ENCODE results near the gene PPP4R1.

PPP4R1 gene, protein sequence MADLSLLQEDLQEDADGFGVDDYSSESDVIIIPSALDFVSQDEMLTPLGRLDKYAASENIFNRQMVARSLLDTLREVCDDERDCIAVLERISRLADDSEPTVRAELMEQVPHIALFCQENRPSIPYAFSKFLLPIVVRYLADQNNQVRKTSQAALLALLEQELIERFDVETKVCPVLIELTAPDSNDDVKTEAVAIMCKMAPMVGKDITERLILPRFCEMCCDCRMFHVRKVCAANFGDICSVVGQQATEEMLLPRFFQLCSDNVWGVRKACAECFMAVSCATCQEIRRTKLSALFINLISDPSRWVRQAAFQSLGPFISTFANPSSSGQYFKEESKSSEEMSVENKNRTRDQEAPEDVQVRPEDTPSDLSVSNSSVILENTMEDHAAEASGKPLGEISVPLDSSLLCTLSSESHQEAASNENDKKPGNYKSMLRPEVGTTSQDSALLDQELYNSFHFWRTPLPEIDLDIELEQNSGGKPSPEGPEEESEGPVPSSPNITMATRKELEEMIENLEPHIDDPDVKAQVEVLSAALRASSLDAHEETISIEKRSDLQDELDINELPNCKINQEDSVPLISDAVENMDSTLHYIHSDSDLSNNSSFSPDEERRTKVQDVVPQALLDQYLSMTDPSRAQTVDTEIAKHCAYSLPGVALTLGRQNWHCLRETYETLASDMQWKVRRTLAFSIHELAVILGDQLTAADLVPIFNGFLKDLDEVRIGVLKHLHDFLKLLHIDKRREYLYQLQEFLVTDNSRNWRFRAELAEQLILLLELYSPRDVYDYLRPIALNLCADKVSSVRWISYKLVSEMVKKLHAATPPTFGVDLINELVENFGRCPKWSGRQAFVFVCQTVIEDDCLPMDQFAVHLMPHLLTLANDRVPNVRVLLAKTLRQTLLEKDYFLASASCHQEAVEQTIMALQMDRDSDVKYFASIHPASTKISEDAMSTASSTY

DNA sequence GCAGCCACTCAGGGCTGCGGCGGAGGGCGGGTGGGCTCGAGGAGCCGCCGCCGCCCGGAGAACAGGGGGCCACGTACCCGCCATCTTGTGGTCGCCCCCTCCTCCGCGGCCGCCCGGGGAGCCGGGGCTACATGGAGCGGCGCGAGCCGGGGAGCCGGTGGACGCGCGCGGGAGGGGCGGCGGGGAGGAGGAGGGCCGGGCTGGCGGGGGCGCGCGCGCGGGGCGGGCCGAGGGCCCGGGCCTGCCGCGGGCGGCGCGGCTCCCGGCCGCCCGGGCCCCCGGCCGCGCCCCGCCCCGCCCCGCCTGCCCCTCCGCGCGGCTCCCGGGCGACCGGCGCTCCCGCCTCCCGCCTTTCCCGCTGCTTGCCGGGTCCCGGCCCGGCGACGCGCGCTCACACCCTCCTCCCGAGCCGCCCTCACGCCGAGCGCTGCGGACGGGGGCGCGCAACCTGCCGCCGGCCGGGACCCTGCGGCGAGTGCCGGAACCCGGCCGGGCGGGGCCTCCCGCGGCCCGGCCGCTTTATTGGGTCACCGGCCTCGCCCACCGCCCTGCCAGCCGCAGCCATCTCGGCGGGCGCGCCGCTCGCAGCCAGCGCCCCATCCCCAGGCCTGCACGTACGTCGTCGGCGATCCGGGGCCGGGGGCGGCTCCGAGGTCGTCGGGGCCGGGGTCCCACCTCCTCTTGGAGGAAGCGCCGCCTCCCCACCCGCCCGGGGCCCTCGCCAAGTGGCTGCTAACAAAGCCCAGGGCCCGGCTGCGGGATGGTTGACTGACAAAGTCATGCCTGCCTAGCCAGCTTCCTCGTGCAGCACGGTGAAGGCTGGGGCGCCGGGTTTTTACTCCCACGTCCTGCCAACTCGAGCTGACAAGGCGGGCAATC is at the start of gene PPP4R1:
Gene PPP4R1 (minus strand): TSS at position 159 of the 879 bp plus-strand sequence. CDS start 75 bp downstream, at position 84.
- Mint-ChIP-seq H3K27ac (peak within 1 kb of the TSS; percentile 96), H3K4me3 (peak within 1 kb of the TSS; percentile 89 to 94), H3K4me1 (peaks cover 16 to 40% of the 10 kb centered on the region in 2 donors), H3K27me3 (no peaks in the 10 kb centered on the region), H3K36me3 (peaks cover 14 to 15% of the 10 kb centered on the region in 2 donors), H3K9me3 (no peaks in the 10 kb centered on the region)
- DNase-seq, result peak; percentile 61
- ATAC-seq (replicated peaks), result peak; percentile 71 to 81

- no peaks in the 10 kb centered on the region for H3K36me3 Mint-ChIP-seq
- H3K4me3 Mint-ChIP-seq, result no peak overlapping the region
- H3K27me3 Mint-ChIP-seq, result peaks cover 0 to 12% of the 10 kb centered on the region in 2 donors
- no peak for DNase-seq
- H3K27ac Mint-ChIP-seq, result no peak overlapping the region
- peak in 1 of 2 donors; percentile 50 for ATAC-seq (replicated peaks)
- H3K4me1 Mint-ChIP-seq, result no peaks in the 10 kb centered on the region
- H3K9me3 Mint-ChIP-seq, result peaks cover 0 to under 1% of the 10 kb centered on the region in 2 donors
Observed at GRCh38 chr18:9663377-9663776, 49.0 kb upstream of the PPP4R1 start.

GRCh38 chr18:9661564-9661963 is 47.2 kb upstream of the PPP4R1 start:
- H3K27me3 Mint-ChIP-seq, result peaks cover 0 to 12% of the 10 kb centered on the region in 2 donors
- no peaks in the 10 kb centered on the region for H3K36me3 Mint-ChIP-seq
- no peak for DNase-seq

GRCh38 chr18:9659499-9660375 is 45.4 kb upstream of the PPP4R1 start:
- peaks cover 0 to 2% of the 10 kb centered on the region in 2 donors for H3K4me1 Mint-ChIP-seq
- DNase-seq (no peak), ATAC-seq (replicated peaks) (no peak)
- H3K4me3 Mint-ChIP-seq, result no peak overlapping the region
- H3K27ac Mint-ChIP-seq, result no peak overlapping the region
- no peaks in the 10 kb centered on the region for H3K36me3 Mint-ChIP-seq
- peaks cover 0 to 12% of the 10 kb centered on the region in 2 donors for H3K27me3 Mint-ChIP-seq
- no peaks in the 10 kb centered on the region for H3K9me3 Mint-ChIP-seq

More at GRCh38 chr18:9661564-9661963, 47.2 kb upstream of the PPP4R1 start:
- H3K9me3 Mint-ChIP-seq, result no peaks in the 10 kb centered on the region
- ATAC-seq (replicated peaks), result no peak
- H3K4me1 Mint-ChIP-seq, result no peaks in the 10 kb centered on the region
- no peak overlapping the region for H3K27ac Mint-ChIP-seq
- H3K4me3 Mint-ChIP-seq, result no peak overlapping the region

- Mint-ChIP-seq H3K27ac (no peak overlapping the region), H3K4me1 (peaks cover 0 to 2% of the 10 kb centered on the region in 2 donors), H3K9me3 (no peaks in the 10 kb centered on the region), H3K4me3 (no peak overlapping the region), H3K36me3 (no peaks in the 10 kb centered on the region), H3K27me3 (peaks cover 0 to 7% of the 10 kb centered on the region in 2 donors)
- ATAC-seq (replicated peaks) (no peak), DNase-seq (no peak)
Observed at GRCh38 chr18:9658087-9658641, 43.8 kb upstream of the PPP4R1 start.

DNA sequence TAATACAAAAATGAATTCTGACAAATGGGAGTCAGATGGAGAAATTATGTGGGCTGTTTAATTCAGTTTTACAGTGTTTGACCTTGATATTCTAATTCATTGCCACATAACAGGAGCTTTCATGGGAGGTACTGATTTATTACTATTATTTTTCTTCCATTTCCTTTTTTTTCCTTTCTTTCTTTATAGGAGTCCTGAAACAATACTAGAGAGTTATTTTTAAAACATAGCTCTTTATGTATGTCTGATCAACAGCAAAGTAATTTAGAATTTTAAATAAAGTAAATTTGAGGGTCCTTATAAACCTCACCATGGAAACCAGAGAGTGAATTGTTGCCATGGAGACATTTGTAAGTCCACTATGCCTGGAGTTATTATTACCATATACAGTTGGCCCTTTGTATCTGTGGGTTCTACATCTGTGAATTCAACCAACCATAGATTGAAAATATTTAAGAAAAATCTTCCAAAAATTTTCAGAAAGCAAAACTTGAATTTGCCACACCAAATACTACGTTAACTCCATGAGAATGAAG is 40.9 kb upstream of the PPP4R1 start:
- Mint-ChIP-seq H3K4me1 (peaks cover 0 to 2% of the 10 kb centered on the region in 2 donors), H3K27me3 (peaks cover 0 to 16% of the 10 kb centered on the region in 2 donors)

GRCh38 chr18:9653390-9653789 is 39.0 kb upstream of the PPP4R1 start:
- peaks cover 2 to 5% of the 10 kb centered on the region in 2 donors for H3K9me3 Mint-ChIP-seq
- no peak for ATAC-seq (replicated peaks)
- H3K36me3 Mint-ChIP-seq, result no peaks in the 10 kb centered on the region
- H3K27me3 Mint-ChIP-seq, result peaks cover 12 to 15% of the 10 kb centered on the region in 2 donors
- peaks cover 0 to 2% of the 10 kb centered on the region in 2 donors for H3K4me1 Mint-ChIP-seq
- H3K4me3 Mint-ChIP-seq, result no peak overlapping the region
- DNase-seq, result no peak
- no peak overlapping the region for H3K27ac Mint-ChIP-seq

More for the DNA sequence above, 40.9 kb upstream of the PPP4R1 start:
- Mint-ChIP-seq H3K9me3 (peaks cover 2 to 5% of the 10 kb centered on the region in 2 donors), H3K27ac (no peak overlapping the region), H3K36me3 (no peaks in the 10 kb centered on the region), H3K4me3 (no peak overlapping the region)
- ATAC-seq (replicated peaks) (no peak), DNase-seq (no peak)

- Mint-ChIP-seq H3K9me3 (peaks cover 2 to 5% of the 10 kb centered on the region in 2 donors), H3K4me1 (peaks cover 0 to 5% of the 10 kb centered on the region in 2 donors), H3K27me3 (peaks cover 12 to 24% of the 10 kb centered on the region in 2 donors), H3K36me3 (no peaks in the 10 kb centered on the region), H3K27ac (no peak overlapping the region), H3K4me3 (no peak overlapping the region)
- DNase-seq (no peak), ATAC-seq (replicated peaks) (no peak)
Observed at GRCh38 chr18:9649164-9649540, 34.8 kb upstream of the PPP4R1 start.

DNA sequence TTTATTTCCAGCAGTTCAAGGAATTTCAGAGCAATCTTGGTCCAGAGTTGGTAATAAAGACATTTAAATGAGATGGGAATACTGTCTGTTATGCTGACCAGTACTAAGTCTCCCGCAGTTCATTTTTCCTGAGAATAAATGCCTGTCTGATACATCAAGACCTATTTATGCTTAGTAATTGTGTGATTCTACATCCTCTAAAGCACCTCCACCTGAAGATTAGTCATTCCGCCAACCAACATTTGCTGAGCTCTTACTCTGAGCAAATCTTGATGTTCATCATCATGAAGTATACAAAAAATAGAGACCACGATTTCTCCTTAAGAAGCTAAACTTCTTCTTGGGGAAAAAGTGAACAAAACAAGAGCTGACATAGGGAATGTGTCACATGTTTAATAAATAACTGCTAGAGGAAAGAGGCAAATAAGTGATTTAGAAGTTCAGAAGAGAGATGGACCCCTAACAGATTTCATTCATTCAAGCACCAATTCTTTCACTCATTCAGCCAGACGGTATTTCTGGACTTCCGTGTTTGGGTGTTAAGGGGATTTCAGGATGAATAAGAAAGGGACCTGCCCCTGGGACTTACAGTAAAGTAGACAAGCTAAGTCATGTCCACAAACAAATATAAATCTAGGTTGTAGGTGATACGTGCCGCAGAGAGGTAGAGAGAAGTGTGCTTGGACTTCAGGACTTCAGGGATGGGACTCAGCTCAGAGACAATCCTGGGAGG is 34.2 kb upstream of the PPP4R1 start:
- peaks cover 12 to 24% of the 10 kb centered on the region in 2 donors for H3K27me3 Mint-ChIP-seq
- peaks cover 2 to 5% of the 10 kb centered on the region in 2 donors for H3K9me3 Mint-ChIP-seq
- H3K27ac Mint-ChIP-seq, result no peak overlapping the region
- H3K4me3 Mint-ChIP-seq, result no peak overlapping the region
- no peaks in the 10 kb centered on the region for H3K36me3 Mint-ChIP-seq
- ATAC-seq (replicated peaks), result no peak
- DNase-seq, result no peak
- H3K4me1 Mint-ChIP-seq, result peaks cover 0 to 5% of the 10 kb centered on the region in 2 donors

- H3K27ac Mint-ChIP-seq, result no peak overlapping the region
- ATAC-seq (replicated peaks) (no peak), DNase-seq (no peak)
- no peak overlapping the region for H3K4me3 Mint-ChIP-seq
- peaks cover 0 to under 1% of the 10 kb centered on the region in 2 donors for H3K9me3 Mint-ChIP-seq
- H3K36me3 Mint-ChIP-seq, result no peaks in the 10 kb centered on the region
- H3K4me1 Mint-ChIP-seq, result peaks cover 0 to 5% of the 10 kb centered on the region in 2 donors
- peaks cover 9 to 24% of the 10 kb centered on the region in 2 donors for H3K27me3 Mint-ChIP-seq
Observed at GRCh38 chr18:9647496-9648323, 33.4 kb upstream of the PPP4R1 start.

GRCh38 chr18:9643549-9643948 is 29.2 kb upstream of the PPP4R1 start:
- Mint-ChIP-seq H3K27ac (no peak overlapping the region), H3K27me3 (peaks cover 0 to 13% of the 10 kb centered on the region in 2 donors), H3K36me3 (no peaks in the 10 kb centered on the region), H3K4me1 (peaks cover 0 to 5% of the 10 kb centered on the region in 2 donors), H3K9me3 (no peaks in the 10 kb centered on the region), H3K4me3 (no peak overlapping the region)
- ATAC-seq (replicated peaks), result no peak
- no peak for DNase-seq
